NCI-H1417 (cell line): ENCODE measurements around the gene MYH1.

Experiments used
- DNase-seq, 3 experiments: peaks; one replicate each; lab custom pipeline; 2025; lab: John Stamatoyannopoulos, UW

MYH1 gene

DNA sequence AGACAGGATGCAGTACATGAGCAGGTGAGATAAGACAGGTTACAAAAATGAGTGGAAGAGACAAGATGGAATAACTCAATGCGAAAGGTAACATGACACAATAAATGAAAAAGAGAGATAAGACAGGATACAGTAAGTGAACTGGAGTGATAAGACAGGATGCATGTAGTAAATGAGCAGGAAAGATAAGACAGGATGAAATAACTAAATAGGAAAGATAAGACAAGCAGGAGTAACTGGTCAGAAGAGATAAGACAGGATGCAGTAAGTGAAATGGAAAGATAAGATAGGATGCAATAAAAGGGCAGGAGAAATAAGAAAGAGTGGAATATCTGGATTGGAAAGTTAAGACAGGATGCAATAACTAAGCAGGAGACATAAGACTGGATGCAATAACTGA, 40.6 kb downstream of the MYH1 start:
- DNase-seq = no peak

DNA sequence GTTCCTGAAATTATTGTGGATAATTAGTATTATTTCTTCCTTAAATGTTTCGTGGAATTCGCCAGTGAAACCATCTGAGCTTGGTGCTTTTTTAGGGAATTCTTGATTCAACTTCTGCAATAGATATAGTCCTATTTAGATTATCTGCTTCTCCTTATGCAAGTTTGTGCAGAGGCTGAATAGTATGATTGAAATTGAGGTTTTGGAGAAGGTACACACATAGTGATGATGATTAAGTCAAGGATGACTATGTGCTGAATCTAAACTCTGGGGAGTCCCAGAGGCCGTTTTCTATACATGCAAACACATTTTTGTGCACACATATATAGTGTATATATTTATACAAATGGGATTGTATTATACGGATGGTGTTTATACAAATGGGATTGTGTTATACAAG, 43.8 kb downstream of the MYH1 start:
- no peak for DNase-seq

DNA sequence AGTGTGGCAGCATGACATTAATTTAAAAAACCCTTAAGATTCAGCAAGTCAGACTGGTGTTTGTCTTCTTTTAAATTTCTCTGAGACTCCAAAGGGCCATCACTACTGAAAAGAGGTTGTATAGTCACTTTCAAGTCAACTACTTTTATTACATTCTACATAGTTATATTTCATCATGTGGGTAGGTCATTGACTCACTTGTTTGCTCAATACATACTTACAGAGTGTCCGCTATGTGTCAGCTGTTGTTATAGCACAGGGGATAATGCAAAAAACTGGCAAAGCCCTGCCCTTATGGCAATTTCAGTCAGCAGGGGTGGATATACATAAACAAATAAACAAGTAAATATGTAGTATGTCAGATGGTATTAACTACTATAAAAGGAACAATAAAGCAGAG, 46.5 kb downstream of the MYH1 start:
- no peak for DNase-seq

DNA sequence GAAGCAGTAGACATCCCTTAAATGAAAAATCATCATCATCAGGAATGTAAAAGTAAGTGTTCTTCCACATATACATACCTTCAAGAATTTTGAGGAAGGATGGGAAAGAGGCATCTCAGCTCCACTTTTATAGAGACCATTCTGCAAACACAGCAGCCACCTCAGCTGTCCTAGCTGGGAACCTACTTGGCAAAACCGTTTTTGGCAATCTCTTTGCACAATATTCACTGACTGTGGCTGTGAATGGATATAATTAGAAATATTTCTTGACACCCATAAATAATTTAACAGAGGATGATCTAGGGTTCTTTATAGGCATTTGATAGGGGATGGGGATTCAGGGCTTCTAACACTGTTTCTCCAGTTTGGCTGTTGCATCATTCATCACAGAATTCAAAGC, 48.9 kb downstream of the MYH1 start, which contains the start of gene MYH4:
MYH4 (minus strand) TSS at position 101 of the 400 bp plus-strand sequence. CDS start 2,814 bp downstream, outside the sequence.
- DNase-seq = no peak

DNA sequence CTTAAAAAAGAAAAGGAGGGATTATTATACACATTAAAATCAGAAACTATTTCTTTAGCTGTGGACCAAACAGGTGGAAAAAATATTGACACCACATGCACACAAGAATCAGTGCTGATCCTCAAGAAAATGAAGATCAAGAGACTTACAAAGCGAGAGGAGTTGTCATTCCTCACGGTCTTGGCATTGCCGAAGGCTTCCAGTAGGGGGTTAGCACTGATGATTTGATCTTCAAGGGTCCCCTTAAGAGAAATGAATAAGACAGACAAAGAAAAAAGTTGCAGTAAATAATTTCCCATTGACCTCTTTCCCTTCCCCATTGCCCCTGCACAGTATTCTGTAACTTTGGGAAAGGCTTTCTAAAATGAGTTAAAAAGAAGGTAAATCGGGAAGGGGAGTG, 54.9 kb downstream of the MYH1 start:
- no peak for DNase-seq

DNA sequence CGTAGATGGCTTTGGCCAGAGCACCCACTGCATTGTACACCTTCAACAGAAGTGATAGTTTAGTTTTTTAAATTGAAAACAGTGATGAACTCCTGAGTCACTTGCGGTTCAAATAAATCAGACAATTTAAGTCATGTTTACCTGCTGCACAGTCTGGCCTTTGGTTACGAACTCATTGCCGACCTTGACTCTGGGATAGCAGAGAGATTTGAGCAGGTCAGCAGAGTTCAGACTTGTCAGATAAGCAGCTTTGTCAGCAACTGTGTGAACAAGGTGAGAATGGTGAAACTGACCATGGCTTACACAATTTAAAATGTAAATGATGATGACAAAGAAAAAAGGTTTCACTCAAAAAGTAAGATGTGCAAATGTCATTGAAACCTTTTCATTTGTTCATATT, 58.3 kb downstream of the MYH1 start:
- DNase-seq = no peak

DNA sequence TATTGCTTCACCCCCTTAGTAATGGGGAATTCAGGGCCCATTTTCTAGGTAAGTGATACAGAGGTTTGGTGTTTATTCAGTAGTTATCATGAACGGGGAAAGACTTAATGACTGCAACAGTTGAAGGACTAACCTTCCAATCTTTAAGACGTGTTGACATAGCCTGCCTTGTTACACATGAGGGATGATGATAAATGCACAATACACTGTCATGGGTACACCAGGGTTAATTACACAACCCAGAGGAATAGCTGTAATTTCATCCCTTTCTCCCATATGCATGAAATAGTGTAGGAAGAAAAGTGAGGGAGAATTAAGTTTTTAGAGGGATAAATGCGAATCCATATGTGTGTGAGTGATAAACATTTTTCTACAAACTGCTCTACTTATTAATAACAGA, 59.6 kb downstream of the MYH1 start:
- DNase-seq = no peak

DNA sequence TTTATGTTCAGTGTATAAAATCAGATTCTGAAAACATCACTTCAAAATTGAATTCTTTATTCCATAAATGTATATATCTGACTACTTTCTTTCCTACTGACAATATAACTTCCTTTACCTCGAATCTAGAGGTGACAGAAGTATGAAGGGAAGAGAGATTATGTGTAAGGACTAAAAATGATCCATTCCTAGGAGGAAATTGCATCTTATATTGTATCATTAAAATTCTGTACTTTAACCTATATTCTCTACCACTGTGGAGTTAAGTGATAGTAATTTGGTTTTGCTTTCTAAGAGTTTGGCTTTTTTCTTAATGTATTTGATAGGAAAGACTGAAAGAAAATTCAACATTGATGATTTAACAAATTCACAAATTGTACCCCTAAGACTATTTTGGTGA, 60.4 kb downstream of the MYH1 start:
- DNase-seq = no peak

DNA sequence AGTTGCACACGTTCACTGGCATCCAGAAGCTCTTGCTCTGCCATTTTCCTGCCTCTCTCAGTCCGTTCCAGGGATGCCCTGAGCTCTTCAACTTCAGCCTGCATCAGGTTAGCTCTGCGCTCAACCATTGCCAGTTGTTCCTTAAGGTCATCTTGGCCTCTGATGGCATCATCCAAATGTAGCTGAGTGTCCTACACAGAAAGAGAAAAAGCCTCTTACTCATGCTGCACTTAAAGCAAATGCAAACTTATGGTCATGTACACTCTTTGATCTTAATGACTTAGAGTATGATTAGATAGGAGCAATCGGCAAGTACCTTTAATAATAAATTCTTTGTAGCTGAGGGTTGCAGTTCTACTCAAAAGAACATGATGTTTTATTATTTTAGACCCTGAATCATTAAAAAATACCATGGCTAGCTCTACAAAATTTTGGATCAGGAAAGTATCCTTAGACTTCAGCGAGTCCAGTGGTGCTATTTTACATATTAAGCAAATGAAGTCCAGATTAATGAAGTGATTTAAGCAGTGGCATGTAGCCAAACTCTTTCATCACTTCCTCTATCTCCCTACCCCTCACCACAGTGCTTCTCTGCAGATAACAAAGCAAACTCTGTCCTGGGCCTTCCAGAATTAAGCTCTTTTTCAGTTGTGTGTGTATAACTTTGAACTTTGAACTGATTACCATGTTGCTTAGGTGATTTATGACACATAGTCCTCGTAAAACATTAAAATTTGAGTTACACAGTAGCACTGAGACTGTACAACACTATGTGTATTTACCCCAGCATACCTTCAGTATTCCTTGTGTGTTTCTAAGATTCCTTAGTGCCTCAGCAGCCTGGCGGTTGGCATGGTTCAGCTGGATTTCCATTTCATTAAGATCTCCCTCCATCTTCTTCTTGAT, 71.1 kb downstream of the MYH1 start:
- DNase-seq = no peak
